ENCODE measurements around the gene IFT43. TPM values are rescaled to one million over a fixed set of nuclear protein-coding genes. Genes with fewer than 3 reads are reported as not detected.
A peak's percentile ranks its signal among the peaks of the same experiment; 100 is the strongest.
"Not testable (repeated sequence)": the region's sequence is repeated elsewhere in the genome, so short reads cannot be mapped to it uniquely, and the experiment has no call there.

Gene IFT43
- total RNA-seq, 1 experiment from 2014 or later, result 24.7 TPM

DNA sequence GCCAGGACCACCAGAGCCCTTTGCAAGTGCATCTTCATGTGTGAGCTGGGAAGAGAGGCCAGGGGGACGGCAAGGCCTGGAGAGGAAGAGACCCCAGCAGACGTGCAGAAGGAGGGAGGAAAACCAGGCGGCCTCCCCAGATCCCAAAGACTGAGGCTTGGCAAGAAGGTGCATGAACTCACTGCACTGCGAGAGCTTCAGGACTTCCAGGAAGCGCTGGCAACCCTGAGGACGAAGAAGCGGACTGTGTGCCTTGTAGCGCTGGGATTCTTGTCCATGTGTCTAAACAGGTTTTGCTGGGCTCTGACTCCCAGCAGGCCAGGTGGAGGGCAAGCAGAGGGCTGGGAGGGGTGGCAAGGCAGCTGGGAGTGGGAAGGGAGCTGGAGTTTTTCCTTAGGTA lies 4.7 kb upstream of the IFT43 start:
- no peak for DNase-seq (ENCODE audit: low read depth)

DNA sequence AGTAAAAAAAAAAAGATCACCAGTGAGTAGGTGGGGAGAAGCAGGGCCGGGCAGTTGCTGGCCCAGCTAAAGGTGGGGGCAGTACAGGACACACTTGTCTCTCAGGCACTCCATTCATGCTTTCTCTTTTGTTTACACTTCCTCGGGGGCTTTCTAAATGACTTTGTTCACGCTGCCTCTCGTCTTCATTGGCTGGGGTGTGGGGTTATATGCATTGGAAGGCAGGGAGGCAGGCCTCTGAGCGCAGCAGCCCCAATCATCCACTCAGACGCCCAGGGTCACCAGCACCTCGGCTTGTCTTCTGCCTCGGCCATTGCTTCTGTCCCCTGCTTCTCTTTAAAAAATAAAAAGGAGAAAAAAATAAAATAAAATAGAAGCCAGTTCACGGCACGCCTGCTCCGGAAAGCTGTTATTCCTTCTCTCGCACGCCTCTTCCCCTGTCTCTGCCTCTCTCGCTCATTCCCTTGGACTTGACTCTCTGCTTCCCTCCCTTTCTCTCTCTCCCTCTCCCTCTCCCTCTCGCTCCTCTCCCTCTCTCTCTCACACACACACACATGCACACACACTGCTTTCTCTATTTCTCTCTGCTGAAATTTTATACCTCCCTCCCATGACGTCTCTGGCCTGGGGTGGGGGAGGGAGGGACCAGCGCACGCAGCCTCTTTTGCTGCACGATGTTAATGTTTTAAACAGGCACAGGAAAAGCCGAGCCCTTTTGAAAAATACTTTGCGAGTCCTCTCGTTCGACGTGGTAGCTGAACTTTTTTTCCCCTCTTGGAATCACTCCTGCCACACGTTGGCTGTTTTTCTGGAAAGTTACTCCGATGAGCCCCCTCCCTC lies 3.9 kb upstream of the IFT43 start, which contains the start of gene TGFB3:
Gene TGFB3 (minus strand): TSS at position 570 of the 840 bp plus-strand sequence. CDS start 1,102 bp downstream, outside the sequence.
- peak; percentile 93 for DNase-seq (ENCODE audit: low read depth)

DNA sequence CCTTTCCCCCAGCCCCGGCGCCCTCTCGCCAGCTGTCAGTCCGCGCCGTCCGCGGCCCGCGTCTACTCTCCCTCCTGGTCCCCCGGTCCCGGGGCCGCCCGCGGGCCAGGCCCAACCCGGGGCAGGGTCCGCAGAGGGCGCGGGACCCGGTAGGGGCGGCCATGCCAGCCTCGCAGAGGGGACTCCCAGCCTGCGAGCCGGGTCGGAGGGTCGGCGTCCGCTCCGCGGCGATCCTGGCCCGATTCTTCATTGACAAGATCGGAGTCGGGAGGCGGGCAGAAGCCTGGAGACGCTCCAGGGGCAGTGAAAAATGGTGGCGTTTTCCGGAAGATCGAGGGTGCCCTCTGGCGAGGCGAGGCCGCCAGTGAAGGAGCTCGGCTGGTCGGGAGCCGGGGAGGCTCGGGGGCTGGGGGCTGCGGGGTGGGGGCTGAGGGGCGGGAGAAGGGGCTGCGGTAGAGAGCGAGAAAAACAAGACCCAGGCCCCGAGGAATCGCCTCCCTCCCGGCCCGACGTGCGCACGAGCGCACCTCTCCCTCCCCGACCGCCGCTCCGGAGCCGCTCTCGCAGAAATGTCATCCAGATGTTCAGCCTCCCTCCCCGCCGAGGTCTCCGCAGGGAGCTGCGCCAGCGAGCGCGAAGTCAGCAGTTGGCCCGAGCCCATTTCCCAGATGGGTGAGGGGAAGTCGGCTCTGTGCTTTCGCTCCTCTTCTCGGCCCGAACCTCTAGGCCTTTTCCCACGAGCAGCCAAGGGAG lies 3.1 kb upstream of the IFT43 start:
- DNase-seq (ENCODE audit: low read depth), result peak; percentile 75

DNA sequence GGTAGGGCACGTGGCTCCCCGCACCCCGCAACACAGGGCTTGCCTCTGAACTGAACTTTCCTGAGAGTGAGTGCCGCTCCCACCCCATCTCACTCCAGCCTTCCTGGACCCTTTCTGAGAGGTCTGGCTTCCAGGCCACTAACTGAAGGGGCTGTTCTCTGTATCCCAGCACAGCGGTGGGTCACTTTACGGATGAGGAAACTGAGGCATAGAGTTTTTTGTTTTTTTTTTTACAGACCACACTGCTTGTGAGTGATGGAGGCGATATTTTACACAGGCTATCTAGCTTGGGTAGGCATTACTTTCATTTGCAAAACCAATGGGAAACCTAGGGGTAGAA lies 2.6 kb upstream of the IFT43 start:
- DNase-seq (ENCODE audit: low read depth), result no peak

DNA sequence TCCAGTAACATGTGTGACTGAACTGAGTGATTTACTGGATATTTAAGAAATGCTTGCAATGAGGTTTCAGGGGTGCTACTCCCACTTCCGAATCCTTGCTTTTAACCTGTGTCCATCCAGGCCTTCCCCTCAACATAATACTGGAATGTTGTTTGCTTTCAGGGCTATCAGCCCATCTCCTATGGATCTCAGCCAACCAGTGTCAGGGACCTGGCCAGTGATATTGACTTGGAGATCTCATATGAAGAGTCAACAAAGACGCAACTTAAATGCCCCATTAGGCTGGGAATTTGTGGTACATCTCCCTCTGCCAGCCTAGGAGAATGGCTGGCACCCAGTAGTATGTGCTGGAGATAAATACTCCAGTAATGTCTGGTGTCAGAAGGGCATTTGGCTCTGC lies 889 bp upstream of the IFT43 start:
- DNase-seq (ENCODE audit: low read depth), result no peak

DNA sequence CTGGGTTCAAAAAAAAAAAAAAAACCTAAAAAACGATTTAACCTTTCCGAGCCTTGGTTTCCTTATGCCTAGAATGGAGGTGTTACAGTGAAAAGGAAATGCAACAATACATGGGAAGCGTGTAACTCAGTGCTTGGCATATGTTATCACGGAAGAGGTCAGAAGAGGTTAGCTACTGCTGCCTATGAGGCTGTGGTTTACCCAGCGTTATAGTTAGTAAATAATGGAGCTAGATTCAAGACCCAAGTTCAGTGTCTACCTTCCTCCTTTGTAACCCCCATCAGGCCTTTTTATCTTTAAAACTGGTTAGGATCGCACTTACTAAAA lies 839 bp downstream of the IFT43 start:
- DNase-seq (ENCODE audit: low read depth), result no peak

DNA sequence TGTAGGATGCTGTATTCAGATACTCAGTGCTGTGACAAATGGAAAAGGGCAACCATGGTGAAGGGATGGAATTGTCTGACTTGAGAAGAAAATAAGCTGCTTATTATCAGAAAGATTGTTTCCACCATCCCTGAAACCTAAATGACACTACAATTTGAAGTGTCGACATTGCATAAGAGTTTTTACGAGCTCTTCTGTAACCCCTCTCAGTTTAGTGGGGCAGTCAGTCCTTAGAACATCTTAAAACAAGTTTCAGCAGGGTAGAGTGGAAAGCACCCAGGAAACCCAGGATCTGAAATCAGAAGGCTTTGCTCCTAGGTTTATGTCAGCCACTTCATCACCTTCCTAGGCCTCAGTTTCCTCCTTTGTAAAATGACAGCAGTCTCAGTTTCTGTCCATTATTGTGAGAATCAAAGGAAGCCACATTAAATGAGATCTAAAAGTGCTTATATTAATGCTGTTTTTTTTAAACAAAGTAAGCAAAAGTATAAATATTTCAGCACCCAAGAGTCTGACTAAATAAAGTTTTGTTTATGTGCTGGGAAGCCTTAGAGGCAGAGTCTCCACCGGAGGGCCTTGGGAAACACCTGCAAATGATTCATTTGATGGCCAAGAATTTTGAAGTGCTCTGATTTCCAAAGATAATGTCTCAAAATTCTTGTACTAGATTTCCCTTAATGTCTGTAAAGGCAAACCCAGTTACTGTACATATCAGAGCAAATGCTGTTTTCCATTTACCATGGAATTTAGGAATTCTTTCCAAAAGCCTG lies 1.8 kb downstream of the IFT43 start:
- no peak for DNase-seq (ENCODE audit: low read depth)

DNA sequence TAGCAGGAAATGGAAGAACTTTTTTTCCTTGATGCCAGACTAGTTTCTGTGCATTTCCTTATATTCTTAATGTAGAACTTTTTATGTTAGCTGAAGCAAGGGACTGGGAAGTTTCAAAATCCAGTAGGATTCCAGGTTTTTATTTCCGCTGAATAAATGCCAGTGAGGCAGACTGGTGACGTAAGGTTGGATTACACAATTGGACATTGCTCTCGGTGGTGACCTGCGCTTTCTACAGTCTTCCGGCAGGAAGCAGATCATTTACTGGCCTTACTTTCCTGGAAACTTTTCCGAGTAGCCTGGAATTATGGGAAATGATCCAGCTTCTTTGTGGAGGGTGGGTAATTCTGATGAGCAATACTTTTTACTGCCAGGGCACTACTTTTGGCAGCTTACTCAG lies 3.6 kb downstream of the IFT43 start:
- peak; percentile 71 for DNase-seq (ENCODE audit: low read depth)

DNA sequence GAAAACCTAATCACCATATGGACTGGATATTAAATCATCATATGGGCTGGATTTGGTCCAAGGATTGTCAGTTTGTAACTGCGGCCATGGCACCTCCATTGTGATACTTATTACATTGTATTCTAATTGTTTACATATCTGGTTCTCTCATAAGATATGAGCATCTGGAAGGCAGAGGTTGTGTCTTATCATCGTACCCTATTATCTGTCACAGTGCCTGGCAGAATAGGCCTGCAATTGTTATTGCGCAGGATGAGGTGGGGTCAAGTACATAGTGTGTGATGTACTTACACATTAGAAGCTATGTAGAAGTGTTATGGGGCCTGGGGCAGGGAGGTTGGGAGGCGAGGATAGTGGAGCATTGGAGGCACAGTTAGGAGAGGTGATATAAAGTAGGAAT lies 4.7 kb downstream of the IFT43 start:
- DNase-seq (ENCODE audit: low read depth), result no peak

DNA sequence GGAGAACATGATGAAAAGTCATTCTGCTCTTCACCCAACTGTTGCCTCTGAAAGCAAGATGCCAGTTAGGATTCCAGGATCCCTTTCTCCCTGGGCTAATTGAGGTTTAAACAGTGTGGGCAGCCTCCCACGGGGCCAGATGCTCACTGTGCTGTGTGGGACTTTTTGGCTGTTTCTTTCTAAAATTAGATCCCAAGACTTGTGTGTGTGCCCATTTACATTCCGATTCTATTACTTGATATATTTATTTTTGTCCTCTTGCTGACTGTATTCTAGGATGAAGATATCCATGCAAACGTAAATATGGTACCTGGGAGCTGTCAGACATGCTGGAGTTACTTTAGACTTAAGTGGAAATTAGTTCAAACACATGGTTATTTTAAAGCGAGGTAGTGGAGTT lies 6.2 kb downstream of the IFT43 start:
- DNase-seq (ENCODE audit: low read depth), result no peak

DNA sequence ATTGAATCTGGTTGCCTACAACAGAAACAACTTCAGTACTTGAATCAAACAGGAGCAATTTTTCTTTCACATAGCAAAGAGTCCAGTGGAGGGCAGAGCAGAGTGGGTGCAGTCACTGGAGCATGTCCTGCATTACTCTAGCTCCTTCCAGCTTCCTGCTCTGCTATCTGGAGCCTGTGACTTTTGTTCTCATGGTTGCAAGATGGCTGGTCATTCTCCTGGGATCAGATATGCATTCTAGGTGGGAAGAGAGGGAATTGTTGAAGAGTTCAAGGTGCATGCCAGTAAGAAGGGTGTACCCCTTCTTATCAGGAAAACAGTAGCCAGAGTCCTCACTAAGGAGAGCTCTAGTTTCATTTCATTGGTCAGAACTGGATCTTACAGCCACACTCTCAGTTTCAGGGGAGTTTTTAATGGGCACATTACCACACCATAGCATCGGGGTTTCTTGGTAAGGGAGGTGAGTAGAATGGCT lies 8.0 kb downstream of the IFT43 start:
- DNase-seq (ENCODE audit: low read depth), result no peak

DNA sequence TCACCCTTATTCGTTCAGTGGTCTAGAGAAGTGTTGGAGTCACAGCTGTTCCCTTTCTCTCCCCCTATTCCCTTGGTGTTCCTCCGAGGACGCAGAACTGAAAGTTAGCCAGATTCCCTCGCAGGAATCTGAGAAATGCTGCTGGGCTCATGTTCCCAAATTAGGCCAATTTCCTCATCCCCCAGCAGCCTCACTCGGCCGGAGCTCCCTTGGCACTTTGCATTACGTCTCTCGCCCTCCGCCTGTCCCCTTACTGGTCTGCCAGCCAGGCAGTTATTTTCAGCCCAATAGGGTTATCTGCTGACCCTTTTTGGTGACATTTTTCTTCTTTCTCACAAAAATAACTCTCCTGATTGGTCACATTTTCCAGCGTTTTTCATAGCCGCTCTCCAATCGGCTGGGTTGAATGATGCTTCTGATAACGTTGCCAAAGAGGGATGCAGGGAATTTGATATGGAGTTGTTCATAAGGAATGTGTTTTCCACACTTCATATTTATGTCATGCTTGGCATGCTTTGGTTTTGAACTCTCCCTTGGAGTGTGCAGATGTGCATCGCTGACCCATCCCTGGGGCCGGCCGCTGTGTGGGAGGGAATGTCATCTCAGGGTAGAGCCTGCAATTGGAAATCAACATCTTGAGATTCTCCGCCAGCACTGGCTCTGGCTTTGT lies 9.9 kb downstream of the IFT43 start:
- DNase-seq (ENCODE audit: low read depth), result peak; percentile 89

DNA sequence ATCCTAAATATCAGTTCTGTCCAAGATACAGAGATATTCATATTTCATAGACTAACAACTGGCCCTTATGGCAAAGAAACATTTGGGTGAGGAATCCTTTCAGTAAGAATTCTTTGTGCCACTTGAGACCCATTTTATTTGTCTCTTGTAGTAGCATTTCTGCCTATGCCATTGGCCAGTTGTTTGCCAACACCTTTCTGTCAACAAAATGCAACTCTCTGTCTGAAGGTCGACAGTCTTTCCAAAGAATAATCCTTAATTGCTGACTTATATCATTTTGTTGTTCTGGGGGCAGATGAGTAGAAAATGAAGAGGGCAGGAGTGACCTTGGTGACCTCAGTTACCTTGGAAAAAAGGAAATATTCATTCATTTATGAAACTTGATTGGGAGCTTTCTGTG lies 10.9 kb downstream of the IFT43 start:
- DNase-seq (ENCODE audit: low read depth), result no peak

DNA sequence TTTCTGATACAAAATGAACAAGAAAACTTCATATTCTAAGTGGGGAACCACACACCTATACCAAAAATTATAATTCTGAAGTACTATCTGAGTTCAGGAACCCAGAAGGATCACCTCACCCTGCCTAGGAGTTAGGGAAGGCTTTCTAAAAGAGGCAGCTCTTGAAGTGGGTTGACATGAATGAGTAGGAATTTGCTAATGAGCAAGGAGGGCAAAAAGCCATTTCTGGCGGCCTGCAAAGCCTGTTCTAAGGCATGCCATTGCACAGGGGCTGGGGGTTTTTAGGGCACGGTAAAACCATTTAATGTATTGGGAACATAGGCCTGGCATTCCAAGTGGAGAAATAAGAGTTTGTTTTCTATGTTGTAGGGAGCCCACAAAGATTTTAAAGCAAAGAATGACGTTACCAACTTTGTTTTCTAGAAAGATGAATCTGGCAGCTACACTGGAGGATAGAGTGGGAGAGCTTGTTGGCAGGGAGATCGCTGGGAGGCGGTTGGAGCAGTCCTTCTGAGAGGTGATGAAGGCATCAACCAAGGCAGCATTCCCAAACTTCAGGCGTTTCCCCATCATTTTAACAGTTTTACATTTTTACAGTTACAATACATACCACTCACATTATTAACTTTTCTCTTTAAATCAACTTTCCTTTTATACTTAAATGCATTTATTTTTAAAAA lies 14.1 kb downstream of the IFT43 start:
- DNase-seq (ENCODE audit: low read depth), result no peak

DNA sequence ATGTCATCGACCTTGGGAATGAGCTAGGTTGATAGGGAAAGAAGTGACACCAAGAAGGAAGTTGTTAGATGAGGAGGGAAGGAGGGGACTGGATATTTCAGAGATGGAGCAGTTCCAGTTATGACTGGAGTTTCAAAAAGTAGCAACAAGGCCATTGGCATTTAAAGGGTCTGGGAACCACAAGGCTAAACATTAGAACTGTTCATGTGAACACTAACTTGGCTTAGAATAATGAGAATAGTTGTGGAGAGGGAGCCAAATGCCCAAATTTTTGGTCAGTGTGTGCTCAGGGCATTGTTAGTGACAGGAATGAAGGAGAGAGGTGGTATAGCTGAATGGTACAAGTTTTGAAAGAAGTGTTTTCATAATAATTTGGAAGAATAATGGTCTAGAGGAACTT lies 16.8 kb downstream of the IFT43 start:
- no peak for DNase-seq (ENCODE audit: low read depth)

DNA sequence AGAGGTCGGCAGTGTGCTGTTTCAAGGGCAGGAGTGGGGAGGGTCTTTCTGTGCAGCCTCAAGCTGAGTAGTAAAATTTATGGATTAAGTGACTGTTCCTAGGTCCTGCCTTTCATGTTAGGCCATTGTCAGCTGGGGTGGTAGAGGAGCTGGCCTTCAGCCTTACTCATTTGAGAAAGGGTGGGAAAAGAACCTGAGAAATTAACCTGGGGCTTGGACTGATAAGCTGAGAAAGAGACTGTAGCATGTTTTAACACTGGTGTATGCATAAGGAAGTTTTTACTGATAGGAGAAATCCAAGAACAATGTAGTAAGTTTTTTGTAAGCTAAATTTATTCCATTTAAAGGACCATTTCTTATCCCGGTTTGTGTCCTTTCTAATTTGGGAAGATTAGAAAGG lies 20.7 kb downstream of the IFT43 start:
- no peak for DNase-seq (ENCODE audit: low read depth)

DNA sequence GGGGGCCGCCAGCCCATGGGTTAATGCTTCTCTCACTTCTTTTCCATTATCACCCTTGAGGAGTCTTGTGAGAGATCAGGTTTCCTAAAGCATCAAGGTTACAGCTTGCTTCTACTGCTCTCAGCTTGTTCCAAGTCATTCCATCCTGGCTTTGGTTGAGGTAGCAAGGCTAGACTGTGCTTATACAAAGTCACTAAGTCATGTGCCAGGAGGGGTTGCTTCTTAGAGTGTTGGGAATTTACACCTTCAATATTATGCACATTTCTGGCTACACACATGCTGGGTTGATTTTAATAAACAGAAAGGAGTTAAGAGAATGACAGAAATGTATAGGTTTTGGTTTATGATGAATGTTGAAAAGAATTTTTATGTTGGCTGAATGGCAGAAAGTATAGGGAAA lies 21.8 kb downstream of the IFT43 start:
- no peak for DNase-seq (ENCODE audit: low read depth)

DNA sequence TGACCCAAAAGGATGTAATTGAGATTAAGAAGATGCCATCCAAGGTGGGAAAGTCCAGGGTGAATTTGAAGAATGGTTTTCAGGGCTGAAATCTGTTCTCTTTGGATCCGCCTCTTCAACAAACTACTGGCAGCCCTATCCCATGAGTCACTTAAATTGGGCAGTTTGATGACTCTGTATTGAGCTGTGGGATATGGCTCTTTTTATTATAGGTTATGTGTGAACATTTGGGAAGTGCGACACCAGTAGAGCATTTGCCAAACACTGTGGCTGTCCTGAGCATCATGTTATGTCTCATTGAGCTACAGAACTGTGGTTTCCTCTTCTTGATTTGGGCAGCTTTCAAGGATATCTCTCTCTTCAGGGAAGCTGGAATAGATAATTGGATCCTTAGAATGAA lies 22.3 kb downstream of the IFT43 start:
- peak; percentile 30 for DNase-seq (ENCODE audit: low read depth)

DNA sequence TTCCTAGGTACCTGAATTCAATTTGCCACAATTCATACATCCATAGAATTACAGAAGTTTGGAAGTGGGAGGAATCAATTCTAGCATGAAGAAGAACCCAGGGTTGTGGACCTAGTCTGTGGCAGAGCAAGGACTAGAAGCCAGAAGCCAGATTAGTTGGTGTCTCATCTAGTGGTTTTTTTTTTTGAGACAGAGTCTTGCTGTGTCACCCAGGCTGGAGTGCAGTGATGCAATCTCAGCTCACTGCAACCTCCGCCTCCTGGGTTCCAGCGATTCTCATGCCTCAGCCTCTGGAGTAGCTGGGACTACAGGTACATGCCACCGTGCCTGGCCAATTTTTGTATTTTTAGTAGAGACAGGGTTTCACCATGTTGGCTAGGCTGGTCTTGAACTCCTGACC lies 24.1 kb downstream of the IFT43 start:
- DNase-seq (ENCODE audit: low read depth), result not testable (repeated sequence)

DNA sequence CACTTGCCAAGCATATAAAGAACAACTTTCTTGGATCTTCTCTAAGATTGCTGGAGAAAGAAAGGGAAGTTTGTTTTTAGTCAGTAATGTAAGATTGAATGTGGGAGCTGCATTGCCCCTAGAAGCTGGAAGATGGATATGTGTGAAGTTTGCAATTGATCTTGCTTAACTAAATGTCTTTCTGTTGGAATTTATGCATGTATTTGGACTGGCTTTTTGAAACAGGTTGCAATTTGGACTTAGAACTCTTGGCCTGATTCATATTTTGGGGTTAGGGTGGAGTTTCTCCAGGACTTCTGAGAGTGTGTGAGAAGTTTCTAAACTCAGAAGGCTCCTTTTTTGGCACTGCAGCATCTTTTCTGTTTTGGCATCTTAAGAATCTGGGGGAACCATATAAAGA lies 26.4 kb downstream of the IFT43 start:
- DNase-seq (ENCODE audit: low read depth), result no peak

DNA sequence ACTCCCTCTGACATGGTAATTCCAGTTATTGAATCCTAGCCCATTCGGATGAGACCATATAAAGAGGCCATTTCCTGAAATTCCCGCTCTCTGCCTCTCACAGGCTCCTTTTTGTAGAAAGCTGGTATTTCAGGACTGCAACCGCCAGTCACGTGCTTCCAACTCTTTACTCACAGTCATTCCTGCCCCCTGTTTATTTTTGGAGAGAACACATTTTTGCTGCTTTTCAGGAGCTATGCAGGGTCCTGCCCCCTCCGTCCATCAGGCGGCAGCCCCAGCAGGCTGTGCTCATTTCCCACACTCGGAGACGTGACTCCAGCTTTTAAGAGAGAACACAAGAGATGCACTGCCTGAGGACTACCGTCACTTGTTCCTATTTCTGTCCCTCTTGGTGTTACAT lies 26.8 kb downstream of the IFT43 start:
- no peak for DNase-seq (ENCODE audit: low read depth)
